Measurements from ENCODE around the gene TNFAIP8L1. TPM values are rescaled to one million over a fixed set of nuclear protein-coding genes. Genes with fewer than 3 reads are reported as not detected.

Gene TNFAIP8L1
- total RNA-seq, 1 donor from 2014 or later = 4.2 TPM

- peaks cover 25% of the 10 kb centered on the region for H3K4me1 ChIP-seq
- H3K36me3 ChIP-seq = peaks cover 80% of the 10 kb centered on the region
- no peaks in the 10 kb centered on the region for H3K27me3 ChIP-seq (ENCODE audit: low read depth)
- DNase-seq = no peak
- H3K4me3 ChIP-seq = no peak overlapping the region
- H3K9me3 ChIP-seq (replicated peaks) = no peaks in the 10 kb centered on the region
- no peak overlapping the region for H3K27ac ChIP-seq (replicated peaks)
- no peak for TF ChIP-seq CTCF (IDR thresholded peaks at IDR 0.05; ENCODE audit: borderline replicate concordance)
- intact Hi-C loops (cut with micrococcal nuclease) = no loop called here
These were observed 25.3 kb downstream of the TNFAIP8L1 start for GRCh38 chr19:4664642-4665041.

- intact Hi-C loops (cut with micrococcal nuclease) = no loop called here
- DNase-seq = peak; percentile 94
- no peak for TF ChIP-seq CTCF (IDR thresholded peaks at IDR 0.05; ENCODE audit: borderline replicate concordance)
- Histone ChIP-seq H3K4me3 (peak within 1 kb of the TSS; percentile 95), H3K27me3 (ENCODE audit: low read depth) (no peaks in the 10 kb centered on the region), H3K9me3 (replicated peaks) (no peaks in the 10 kb centered on the region), H3K4me1 (peaks cover 33% of the 10 kb centered on the region), H3K27ac (replicated peaks) (peak within 1 kb of the TSS; percentile 86), H3K36me3 (peaks cover 43% of the 10 kb centered on the region)
These were observed 30.6 kb downstream of the TNFAIP8L1 start, which contains the start of gene MYDGF for GRCh38 chr19:4669723-4670480. Gene MYDGF (minus strand): TSS chr19:4670342. CDS start chr19:4670334, 8 bp downstream.

- Histone ChIP-seq H3K4me3 (no peak overlapping the region), H3K27ac (replicated peaks) (peak overlapping the region; percentile 86), H3K4me1 (peaks cover 34% of the 10 kb centered on the region), H3K36me3 (peaks cover 39% of the 10 kb centered on the region), H3K9me3 (replicated peaks) (no peaks in the 10 kb centered on the region), H3K27me3 (ENCODE audit: low read depth) (no peaks in the 10 kb centered on the region)
- DNase-seq = no peak
- TF ChIP-seq CTCF (IDR thresholded peaks at IDR 0.05; ENCODE audit: borderline replicate concordance) = no peak
- intact Hi-C loops (cut with micrococcal nuclease) = no loop called here
These were observed 32.0 kb downstream of the TNFAIP8L1 start for GRCh38 chr19:4671185-4671851.

- no peak overlapping the region for H3K4me3 ChIP-seq
- no peak for TF ChIP-seq CTCF (IDR thresholded peaks at IDR 0.05; ENCODE audit: borderline replicate concordance)
- no peaks in the 10 kb centered on the region for H3K9me3 ChIP-seq (replicated peaks)
- peaks cover 35% of the 10 kb centered on the region for H3K36me3 ChIP-seq
- intact Hi-C loops (cut with micrococcal nuclease) = no loop called here
- H3K4me1 ChIP-seq = peaks cover 48% of the 10 kb centered on the region
- H3K27ac ChIP-seq (replicated peaks) = no peak overlapping the region
- no peak for DNase-seq
- no peaks in the 10 kb centered on the region for H3K27me3 ChIP-seq (ENCODE audit: low read depth)
These were observed 33.9 kb downstream of the TNFAIP8L1 start for GRCh38 chr19:4673216-4673615.

- H3K36me3 ChIP-seq = peaks cover 35% of the 10 kb centered on the region
- intact Hi-C loops (cut with micrococcal nuclease) = no loop called here
- no peak for DNase-seq
- no peak for TF ChIP-seq CTCF (IDR thresholded peaks at IDR 0.05; ENCODE audit: borderline replicate concordance)
- H3K4me3 ChIP-seq = no peak overlapping the region
- no peak overlapping the region for H3K27ac ChIP-seq (replicated peaks)
- H3K27me3 ChIP-seq (ENCODE audit: low read depth) = no peaks in the 10 kb centered on the region
- no peaks in the 10 kb centered on the region for H3K9me3 ChIP-seq (replicated peaks)
- peaks cover 43% of the 10 kb centered on the region for H3K4me1 ChIP-seq
These were observed 34.4 kb downstream of the TNFAIP8L1 start for GRCh38 chr19:4673726-4674125.
